ENCODE measurements around the gene SEMA4D. TPM values are rescaled to one million over a fixed set of nuclear protein-coding genes. Genes with fewer than 3 reads are reported as not detected.

SEMA4D gene
- total RNA-seq, 1 experiment from 2014 or later: 8.0 TPM

DNA sequence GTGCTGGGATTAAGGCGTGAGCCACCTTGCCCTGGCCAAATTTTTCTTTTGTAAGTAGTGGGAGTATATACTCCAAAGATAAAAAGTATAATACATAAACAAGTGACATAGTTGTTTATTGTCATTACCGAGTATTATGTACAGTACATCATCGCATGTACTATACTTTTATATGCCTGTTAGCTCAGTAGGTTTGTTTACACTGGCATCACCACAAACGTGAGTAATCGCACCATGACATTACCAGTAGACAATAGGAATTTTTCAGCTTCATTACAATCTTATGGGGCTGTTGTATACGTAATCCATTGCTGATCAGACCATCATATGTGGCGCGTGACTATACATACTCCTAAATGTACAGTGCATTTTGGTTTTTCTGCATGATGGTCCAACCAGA, 169.8 kb downstream of the SEMA4D start:
- Histone ChIP-seq H3K9me2 (replicated peaks; ENCODE audit: low read length) (no peaks in the 10 kb centered on the region), H3K27me3 (ENCODE audit: low read length) (no peaks in the 10 kb centered on the region), H2AFZ (ENCODE audit: low read length) (no peak overlapping the region), H3K4me3 (ENCODE audit: low read length) (no peak overlapping the region), H3K4me1 (ENCODE audit: insufficient read depth, low read length) (peaks cover 6% of the 10 kb centered on the region), H3K4me2 (ENCODE audit: low read length) (no peak overlapping the region), H3F3A (ENCODE audit: low read length, unreplicated experiment) (no peaks in the 10 kb centered on the region), H3K9me3 (ENCODE audit: low read length) (no peaks in the 10 kb centered on the region), H3K36me3 (ENCODE audit: low read depth, low read length) (no peaks in the 10 kb centered on the region; the same call in 1 of the 2 replicates), H3K27ac (ENCODE audit: low read length) (no peak overlapping the region), H3K79me2 (ENCODE audit: low read length) (no peaks in the 10 kb centered on the region), H4K20me1 (ENCODE audit: low read length) (no peaks in the 10 kb centered on the region), H3K9ac (ENCODE audit: low read length) (no peak overlapping the region)
- DNase-seq (peak; percentile 53), ATAC-seq (peak; percentile 90)
- no TSS peak for BruUV-seq (replicated peaks)
- intact Hi-C loops (cut with micrococcal nuclease): loop anchor here (1.0 kb wide), 1 partner anchor 9 kb away; no protein-coding TSS in a partner anchor
- ChIA-PET CTCF (no interaction called here), POLR2A (ENCODE audit: unreplicated experiment) (no interaction called here)
- TF ChIP-seq, protein P1, sequence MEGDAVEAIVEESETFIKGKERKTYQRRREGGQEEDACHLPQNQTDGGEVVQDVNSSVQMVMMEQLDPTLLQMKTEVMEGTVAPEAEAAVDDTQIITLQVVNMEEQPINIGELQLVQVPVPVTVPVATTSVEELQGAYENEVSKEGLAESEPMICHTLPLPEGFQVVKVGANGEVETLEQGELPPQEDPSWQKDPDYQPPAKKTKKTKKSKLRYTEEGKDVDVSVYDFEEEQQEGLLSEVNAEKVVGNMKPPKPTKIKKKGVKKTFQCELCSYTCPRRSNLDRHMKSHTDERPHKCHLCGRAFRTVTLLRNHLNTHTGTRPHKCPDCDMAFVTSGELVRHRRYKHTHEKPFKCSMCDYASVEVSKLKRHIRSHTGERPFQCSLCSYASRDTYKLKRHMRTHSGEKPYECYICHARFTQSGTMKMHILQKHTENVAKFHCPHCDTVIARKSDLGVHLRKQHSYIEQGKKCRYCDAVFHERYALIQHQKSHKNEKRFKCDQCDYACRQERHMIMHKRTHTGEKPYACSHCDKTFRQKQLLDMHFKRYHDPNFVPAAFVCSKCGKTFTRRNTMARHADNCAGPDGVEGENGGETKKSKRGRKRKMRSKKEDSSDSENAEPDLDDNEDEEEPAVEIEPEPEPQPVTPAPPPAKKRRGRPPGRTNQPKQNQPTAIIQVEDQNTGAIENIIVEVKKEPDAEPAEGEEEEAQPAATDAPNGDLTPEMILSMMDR (conservative IDR thresholded peaks at IDR 0.05; ENCODE audit: low read depth, low read length): no peak
- no peak for TF ChIP-seq EZH2 (IDR thresholded peaks at IDR 0.05; ENCODE audit: low read length, unreplicated experiment)
- no peak for TF ChIP-seq EZH2phosphoT487 (IDR thresholded peaks at IDR 0.05; ENCODE audit: borderline replicate concordance, low read length)

DNA sequence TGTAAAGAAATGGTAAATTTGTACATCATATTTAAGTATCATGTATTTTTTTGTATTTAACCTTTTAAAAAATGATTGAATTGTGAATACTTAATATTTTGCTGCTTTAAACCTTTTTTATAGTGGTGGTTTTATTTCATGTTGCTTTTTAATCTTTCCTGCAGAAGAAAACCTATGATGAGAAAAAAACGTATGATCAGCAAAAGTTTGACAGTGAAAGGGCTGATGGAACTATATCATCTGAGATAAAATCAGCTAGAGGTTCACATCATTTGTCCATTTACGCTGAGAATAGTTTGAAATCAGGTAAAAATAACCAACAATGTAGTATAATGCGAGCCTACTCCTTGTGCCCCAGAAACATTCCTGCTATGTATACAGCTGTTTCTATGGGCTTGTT, 172.2 kb downstream of the SEMA4D start:
- Histone ChIP-seq H3K4me3 (ENCODE audit: low read length) (no peak overlapping the region), H3K27me3 (ENCODE audit: low read length) (no peaks in the 10 kb centered on the region), H3K4me2 (ENCODE audit: low read length) (no peak overlapping the region), H2AFZ (ENCODE audit: low read length) (no peak overlapping the region), H3K9me2 (replicated peaks; ENCODE audit: low read length) (no peaks in the 10 kb centered on the region), H4K20me1 (ENCODE audit: low read length) (no peaks in the 10 kb centered on the region), H3K36me3 (ENCODE audit: low read depth, low read length) (no peaks in the 10 kb centered on the region; the same call in none of the 2 replicates), H3K79me2 (ENCODE audit: low read length) (peaks cover 16% of the 10 kb centered on the region), H3K27ac (ENCODE audit: low read length) (no peak overlapping the region), H3K9ac (ENCODE audit: low read length) (no peak overlapping the region), H3K4me1 (ENCODE audit: insufficient read depth, low read length) (peaks cover 6% of the 10 kb centered on the region), H3F3A (ENCODE audit: low read length, unreplicated experiment) (no peaks in the 10 kb centered on the region), H3K9me3 (ENCODE audit: low read length) (no peaks in the 10 kb centered on the region)
- intact Hi-C loops (cut with micrococcal nuclease): no loop called here
- DNase-seq (no peak), ATAC-seq (no peak)
- CTCF ChIA-PET: no interaction called here
- BruUV-seq (replicated peaks): no TSS peak
- TF ChIP-seq EZH2phosphoT487 (IDR thresholded peaks at IDR 0.05; ENCODE audit: borderline replicate concordance, low read length): no peak
- TF ChIP-seq EZH2 (IDR thresholded peaks at IDR 0.05; ENCODE audit: low read length, unreplicated experiment): no peak
- TF ChIP-seq, protein P1 (conservative IDR thresholded peaks at IDR 0.05; ENCODE audit: low read depth, low read length): no peak
- POLR2A ChIA-PET (ENCODE audit: unreplicated experiment): no interaction called here

DNA sequence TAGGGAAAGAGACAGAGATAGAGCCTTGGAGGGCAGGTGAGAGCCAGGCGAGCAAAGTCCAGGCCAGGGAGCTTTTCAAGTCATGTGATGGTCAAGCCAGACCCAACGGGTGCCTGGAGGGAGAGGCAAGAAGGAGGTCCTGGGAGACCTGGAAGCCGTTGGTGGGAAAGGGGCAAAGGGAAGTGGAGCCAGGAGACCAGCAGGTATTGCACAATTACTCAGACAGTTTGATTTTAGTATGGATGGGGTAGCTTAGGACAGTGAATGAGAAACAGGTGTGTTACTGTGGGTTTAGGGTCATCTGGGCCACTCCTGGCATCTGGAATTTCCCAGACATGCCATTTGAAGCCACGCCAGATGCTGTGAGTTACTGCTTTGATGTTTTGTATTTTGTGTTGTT, 174.5 kb downstream of the SEMA4D start:
- TF ChIP-seq EZH2phosphoT487 (IDR thresholded peaks at IDR 0.05; ENCODE audit: borderline replicate concordance, low read length) (no peak), EZH2 (IDR thresholded peaks at IDR 0.05; ENCODE audit: low read length, unreplicated experiment) (no peak)
- TF ChIP-seq, protein P1 (conservative IDR thresholded peaks at IDR 0.05; ENCODE audit: low read depth, low read length): no peak
- no peaks in the 10 kb centered on the region for H3F3A ChIP-seq (ENCODE audit: low read length, unreplicated experiment)
- H3K9ac ChIP-seq (ENCODE audit: low read length): no peak overlapping the region
- POLR2A ChIA-PET (ENCODE audit: unreplicated experiment): no interaction called here
- ATAC-seq: no peak
- H4K20me1 ChIP-seq (ENCODE audit: low read length): no peaks in the 10 kb centered on the region
- CTCF ChIA-PET: no interaction called here
- H3K27ac ChIP-seq (ENCODE audit: low read length): no peak overlapping the region
- peaks cover 31% of the 10 kb centered on the region for H3K79me2 ChIP-seq (ENCODE audit: low read length)
- no peak overlapping the region for H2AFZ ChIP-seq (ENCODE audit: low read length)
- BruUV-seq (replicated peaks): no TSS peak
- intact Hi-C loops (cut with micrococcal nuclease): no loop called here
- H3K4me2 ChIP-seq (ENCODE audit: low read length): no peak overlapping the region
- no peaks in the 10 kb centered on the region for H3K9me2 ChIP-seq (replicated peaks; ENCODE audit: low read length)
- DNase-seq: no peak
- H3K36me3 ChIP-seq (ENCODE audit: low read depth, low read length): no peaks in the 10 kb centered on the region; the same call in none of the 2 replicates
- H3K27me3 ChIP-seq (ENCODE audit: low read length): no peaks in the 10 kb centered on the region
- H3K9me3 ChIP-seq (ENCODE audit: low read length): no peaks in the 10 kb centered on the region
- H3K4me3 ChIP-seq (ENCODE audit: low read length): no peak overlapping the region
- peaks cover 12% of the 10 kb centered on the region for H3K4me1 ChIP-seq (ENCODE audit: insufficient read depth, low read length)
